ENCODE measurements around the gene SCAPER.
"Not testable (repeated sequence)": the region's sequence is repeated elsewhere in the genome, so short reads cannot be mapped to it uniquely, and the experiment has no call there.

SCAPER gene

GRCh38 chr15:76885212-76885611 is 19.9 kb downstream of the SCAPER start:
- POLR2A ChIA-PET = no interaction called here
- CTCF ChIA-PET = interaction anchor here (0.9 kb wide), 1 partner anchor 646 kb away, joined by 3 read pairs; no protein-coding TSS in a partner anchor
- TF ChIP-seq CTCF (IDR thresholded peaks at IDR 0.05; ENCODE audit: insufficient read depth, low read length, missing control alignments) = no peak
- no peak for DNase-seq (ENCODE audit: low read depth, low spot score)
- no peak overlapping the region for H3K4me3 ChIP-seq (ENCODE audit: low read depth, low read length)

- no peak overlapping the region for H3K4me3 ChIP-seq (ENCODE audit: low read depth, low read length)
- ChIA-PET CTCF (interaction anchor here (1.2 to 1.3 kb wide), 2 partner anchors 9 to 16 kb away, joined by 3 to 4 read pairs; no protein-coding TSS in a partner anchor), POLR2A (no interaction called here)
- no peak for TF ChIP-seq CTCF (IDR thresholded peaks at IDR 0.05; ENCODE audit: insufficient read depth, low read length, missing control alignments)
- DNase-seq (ENCODE audit: low read depth, low spot score) = no peak
Measured at GRCh38 chr15:76875911-76876310, 29.2 kb downstream of the SCAPER start.

- DNase-seq (ENCODE audit: low read depth, low spot score); CTCF ChIA-PET; POLR2A ChIA-PET; H3K4me3 ChIP-seq (ENCODE audit: low read depth, low read length): not testable (repeated sequence)
Measured at GRCh38 chr15:76873066-76873465, 32.1 kb downstream of the SCAPER start.

GRCh38 chr15:76871930-76872329 is 33.2 kb downstream of the SCAPER start:
- no peak for DNase-seq (ENCODE audit: low read depth, low spot score)
- POLR2A ChIA-PET = no interaction called here
- H3K4me3 ChIP-seq (ENCODE audit: low read depth, low read length) = no peak overlapping the region
- no peak for TF ChIP-seq CTCF (IDR thresholded peaks at IDR 0.05; ENCODE audit: insufficient read depth, low read length, missing control alignments)
- CTCF ChIA-PET = interaction anchor here (0.8 to 1.5 kb wide), 5 partner anchors 10 to 723 kb away, joined by 3 to 5 read pairs (median 3); no protein-coding TSS in a partner anchor

GRCh38 chr15:76868740-76869139 is 36.4 kb downstream of the SCAPER start:
- CTCF ChIA-PET = interaction anchor here (3.3 kb wide), 1 partner anchor 633 kb away, joined by 56 read pairs; no protein-coding TSS in a partner anchor
- TF ChIP-seq CTCF (IDR thresholded peaks at IDR 0.05; ENCODE audit: insufficient read depth, low read length, missing control alignments) = no peak

DNA sequence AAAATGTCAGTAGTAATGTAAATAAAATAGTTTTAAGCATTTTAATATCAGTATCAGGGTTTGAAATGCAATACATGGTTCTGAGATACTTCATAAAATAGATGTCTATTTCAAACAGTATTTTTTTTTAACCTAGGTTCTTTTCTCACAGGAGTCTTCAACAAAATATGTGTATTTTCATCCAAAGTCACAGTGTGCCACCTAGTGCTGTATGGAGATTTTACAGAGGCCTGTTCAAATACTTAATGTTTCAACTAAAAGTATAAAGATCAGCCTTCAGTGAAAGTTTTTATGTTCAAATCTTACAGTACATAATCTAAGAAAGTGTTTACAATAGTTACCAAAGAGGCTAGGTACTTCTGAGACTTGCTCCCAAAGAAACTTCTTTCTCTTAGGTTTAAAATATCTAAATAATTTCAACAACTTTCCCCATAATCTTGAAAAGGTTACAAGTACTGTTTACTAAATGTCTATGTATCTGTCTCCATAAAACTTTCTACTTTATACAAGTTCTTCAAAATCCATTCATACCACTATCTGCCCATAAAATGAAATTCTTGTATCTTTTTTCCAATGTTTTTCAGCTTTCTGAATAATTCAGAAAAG is 38.3 kb downstream of the SCAPER start:
- H3K4me3 ChIP-seq (ENCODE audit: low read depth, low read length) = no peak overlapping the region
- TF ChIP-seq CTCF (IDR thresholded peaks at IDR 0.05; ENCODE audit: insufficient read depth, low read length, missing control alignments) = peak; percentile 43
- peak; percentile 10 for DNase-seq (ENCODE audit: low read depth, low spot score)
- ChIA-PET POLR2A (interaction anchor here (0.7 kb wide), 1 partner anchor 486 kb away, joined by 3 read pairs; no protein-coding TSS in a partner anchor), CTCF (interaction anchor here (0.8 to 3.3 kb wide), 19 partner anchors 9 to 810 kb away, joined by 3 to 56 read pairs (median 5); partner anchors contain the start of gene ISL2)

More at GRCh38 chr15:76868740-76869139, 36.4 kb downstream of the SCAPER start:
- DNase-seq (ENCODE audit: low read depth, low spot score) = no peak
- POLR2A ChIA-PET = no interaction called here
- no peak overlapping the region for H3K4me3 ChIP-seq (ENCODE audit: low read depth, low read length)
